Aorta (tissue), 5 donors: ENCODE measurements around the gene FDXR. TPM values are rescaled to one million over a fixed set of nuclear protein-coding genes. Genes with fewer than 3 reads are reported as not detected.

Experiments
- ATAC-seq: fragments of 200-7000 bp; cut with Tn5 transposase; one replicate; pipeline ENCODE4 v1.9.1; 2022; ENCODE audit warnings: moderate library complexity; ENCODE audit not compliant: low FRiP score
- DNase-seq, 2 donors: peaks; one replicate each; pipeline ENCODE4 v3.0.0-alpha.2; 2020
- H3K27ac ChIP-seq, 2 donors: one replicate each; pipeline ENCODE4 v1.5.1; 2013; ENCODE audit warnings: low read length in 2 of 2, mild to moderate bottlenecking in 2 of 2, moderate library complexity in 2 of 2, control low read depth in 1 of 2, inconsistent platforms in 1 of 2, low read depth in 1 of 2
- H3K27me3 ChIP-seq, 2 donors: one replicate each; pipeline ENCODE4 v1.6.1; 2013; ENCODE audit warnings: control low read depth in 1 of 2, low read length in 1 of 2, mild to moderate bottlenecking in 1 of 2, moderate library complexity in 1 of 2; ENCODE audit not compliant: insufficient read depth in 2 of 2, control insufficient read depth in 1 of 2
- H3K36me3 ChIP-seq, 2 donors: one replicate each; pipeline ENCODE4 v1.6.1; 2013; ENCODE audit warnings: control low read depth in 1 of 2, low read length in 1 of 2, mild to moderate bottlenecking in 1 of 2; ENCODE audit not compliant: insufficient read depth in 2 of 2, control insufficient read depth in 1 of 2
- H3K4me1 ChIP-seq, 2 donors: one replicate each; pipeline ENCODE4 v1.6.1; 2013; ENCODE audit warnings: low read length in 2 of 2, control low read depth in 1 of 2, mild to moderate bottlenecking in 1 of 2, moderate library complexity in 1 of 2; ENCODE audit not compliant: insufficient read depth in 2 of 2, control insufficient read depth in 1 of 2
- H3K4me3 ChIP-seq, 2 donors: one replicate each; pipeline ENCODE4 v1.5.1; 2013; ENCODE audit warnings: low read length in 2 of 2, control low read depth in 1 of 2, mild to moderate bottlenecking in 1 of 2
- H3K9me3 ChIP-seq: one replicate; pipeline ENCODE4 v1.6.1; 2013; ENCODE audit warnings: mild to moderate bottlenecking, low read length; ENCODE audit not compliant: control insufficient read depth
- WGBS, 2 donors: extraction: QIAGEN DNeasy Blood & Tissue Kit; methylation state at CpG; one replicate each; pipeline ENCODE4 v1.1.7; 2013; 5-methylcytosine and 5-hydroxymethylcytosine counted together
- intact Hi-C, 2 donors: fragments of 100-400 bp; cut with DNase I; formaldehyde crosslinking; loops; one replicate each; pipeline versions ENCODE4 v1.14.2 to v1.15.0; 2022
- polyA plus RNA-seq, 2 donors: library from polyadenylated mRNA; stranded (reverse); fragments of 200-250 nt; gene quantifications; one replicate each; pipeline ENCODE4 v1.2.3, GENCODE V29; 2013
- total RNA-seq, 2 donors: library from RNA; stranded (reverse); fragmentation: NEBNext Ultra II Directional; extraction: Animal tissue kit (Norgen Biotek cat#: 25700); gene quantifications; one replicate each; pipeline ENCODE4 v1.2.1, GENCODE V29; 2021
- donor health status: healthy with polysubstance abuse.
- donor health status: Bipolar disorder and iron deficiency.
- donor health status: DM: no; HTN: no; CAD: no.
- donor health status: DM: no; HTN: no; CAD: no.
- donor health status: DM: yes; HTN: yes; CAD: no.

FDXR gene
- total and polyA plus RNA-seq, 4 donors, result 4.0 to 18.1 (median 7.4) TPM

DNA sequence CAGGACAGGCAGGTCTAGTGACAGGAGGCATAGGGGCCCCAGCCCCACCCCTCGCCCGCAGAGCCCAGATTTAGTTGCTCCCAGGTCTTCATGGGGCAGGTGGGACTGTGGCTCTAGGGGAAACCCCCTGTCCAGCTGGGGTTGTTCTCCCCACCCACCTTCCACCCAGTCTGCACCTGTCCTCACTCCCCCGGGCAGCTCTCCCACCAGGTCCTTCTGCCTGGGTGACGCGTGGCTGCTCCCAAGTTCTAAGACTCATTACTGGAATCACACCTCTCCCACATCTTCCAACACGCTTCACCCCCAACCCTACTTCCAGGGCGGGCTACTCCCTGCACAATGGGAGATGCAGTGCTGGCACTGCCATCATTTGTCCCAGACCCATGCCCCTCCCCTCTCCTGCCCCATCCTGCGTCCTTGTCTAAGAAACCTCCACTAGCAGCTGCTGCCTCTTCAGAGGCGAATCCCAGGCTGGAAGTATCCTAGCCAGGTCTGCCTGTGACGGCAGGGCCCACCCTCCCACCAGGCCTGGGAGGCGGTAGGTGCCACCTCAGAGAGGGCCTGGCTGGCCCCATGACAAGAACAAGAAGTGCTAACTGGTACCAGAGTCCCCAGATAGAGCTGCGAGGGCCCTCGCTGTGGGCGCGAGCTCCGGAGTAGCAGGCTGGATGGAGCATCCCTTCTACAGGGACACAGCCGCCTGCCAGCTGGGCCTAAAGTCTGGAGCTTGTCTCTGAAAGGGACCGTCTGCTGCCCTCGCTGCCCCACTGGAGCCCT lies 35.9 kb downstream of the FDXR start:
- no peaks in the 10 kb centered on the region for H3K36me3 ChIP-seq
- WGBS, 2 donors, result 94 to 95% methylated on average over 19 of the region's 19 CpGs
- DNase-seq (no peak), ATAC-seq (no peak)
- H3K27me3 ChIP-seq, result no peaks in the 10 kb centered on the region
- no peaks in the 10 kb centered on the region for H3K4me1 ChIP-seq
- intact Hi-C loops, result no loop called here
- H3K4me3 ChIP-seq, result no peak overlapping the region
- H3K27ac ChIP-seq, result no peak overlapping the region
- no peaks in the 10 kb centered on the region for H3K9me3 ChIP-seq

DNA sequence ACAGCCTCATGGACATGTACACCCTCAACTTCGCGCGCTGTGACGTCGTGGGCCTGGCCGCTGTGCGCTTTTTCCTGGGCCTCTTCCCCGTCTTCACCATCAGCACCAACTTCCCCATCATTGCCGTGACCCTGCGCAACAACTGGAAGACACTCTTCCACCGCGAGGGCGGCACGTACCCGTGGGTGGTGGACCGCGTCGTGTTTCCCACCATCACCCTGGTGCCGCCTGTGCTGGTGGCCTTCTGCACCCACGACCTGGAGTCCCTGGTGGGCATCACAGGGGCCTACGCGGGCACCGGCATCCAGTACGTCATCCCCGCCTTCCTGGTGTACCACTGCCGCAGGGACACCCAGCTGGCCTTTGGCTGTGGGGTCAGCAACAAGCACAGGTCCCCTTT lies 36.6 kb downstream of the FDXR start:
- no peak overlapping the region for H3K4me3 ChIP-seq
- H3K4me1 ChIP-seq, result no peaks in the 10 kb centered on the region
- intact Hi-C loops, result no loop called here
- peak in 1 of 2 donors; percentile 35 for DNase-seq
- no peaks in the 10 kb centered on the region for H3K9me3 ChIP-seq
- H3K36me3 ChIP-seq, result no peaks in the 10 kb centered on the region
- H3K27me3 ChIP-seq, result no peaks in the 10 kb centered on the region
- ATAC-seq, result no peak
- no peak overlapping the region for H3K27ac ChIP-seq
- 92 to 96% methylated on average over 26 of the region's 26 CpGs for WGBS, 2 donors

GRCh38 chr17:74833501-74834377 lies 39.1 kb downstream of the FDXR start:
- DNase-seq, result peak in 1 of 2 donors; percentile 79
- H3K27me3 ChIP-seq, result no peaks in the 10 kb centered on the region
- WGBS, 2 donors, result 70 to 78% methylated on average over 16 of the region's 16 CpGs
- no peak for ATAC-seq
- H3K9me3 ChIP-seq, result no peaks in the 10 kb centered on the region
- H3K4me1 ChIP-seq, result no peaks in the 10 kb centered on the region
- H3K36me3 ChIP-seq, result no peaks in the 10 kb centered on the region
- intact Hi-C loops, result no loop called here
- H3K27ac ChIP-seq, result no peak overlapping the region
- H3K4me3 ChIP-seq, result no peak overlapping the region

GRCh38 chr17:74832421-74832820 lies 40.4 kb downstream of the FDXR start:
- no peaks in the 10 kb centered on the region for H3K4me1 ChIP-seq
- no peak overlapping the region for H3K4me3 ChIP-seq
- no peaks in the 10 kb centered on the region for H3K27me3 ChIP-seq
- ATAC-seq, result no peak
- DNase-seq, result no peak
- H3K27ac ChIP-seq, result no peak overlapping the region
- no peaks in the 10 kb centered on the region for H3K36me3 ChIP-seq
- intact Hi-C loops, result no loop called here
- WGBS, 2 donors, result 93 to 95% methylated on average over 9 of the region's 9 CpGs
- H3K9me3 ChIP-seq, result no peaks in the 10 kb centered on the region

- 88 to 90% methylated on average over 22 of the region's 22 CpGs for WGBS, 2 donors
- no peaks in the 10 kb centered on the region for H3K9me3 ChIP-seq
- no peaks in the 10 kb centered on the region for H3K27me3 ChIP-seq
- DNase-seq (no peak), ATAC-seq (no peak)
- H3K36me3 ChIP-seq, result no peaks in the 10 kb centered on the region
- no peaks in the 10 kb centered on the region for H3K4me1 ChIP-seq
- intact Hi-C loops, result no loop called here
- no peak overlapping the region for H3K4me3 ChIP-seq
- H3K27ac ChIP-seq, result no peak overlapping the region
Observed at GRCh38 chr17:74831444-74832146, 41.2 kb downstream of the FDXR start.

DNA sequence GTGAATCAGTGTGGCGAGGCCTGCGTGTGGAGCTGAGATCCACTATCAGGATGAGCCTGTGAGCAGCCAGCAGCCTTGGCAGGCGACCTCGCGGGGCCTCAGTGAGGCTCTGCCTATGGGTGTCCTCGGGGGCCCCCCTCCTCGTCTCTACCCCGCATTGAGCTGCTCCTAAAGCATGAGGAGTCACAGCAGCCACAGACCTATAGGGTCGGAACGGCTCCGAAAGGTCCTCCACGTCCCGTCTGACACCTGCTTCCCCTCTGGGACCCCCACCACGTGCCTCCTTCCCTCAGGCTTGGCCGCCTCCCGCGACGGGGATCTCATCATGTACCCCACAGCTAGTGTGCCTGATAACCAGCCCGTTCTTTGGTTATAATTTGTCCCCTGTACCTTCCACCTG lies 41.9 kb downstream of the FDXR start:
- Histone ChIP-seq H3K4me1 (no peaks in the 10 kb centered on the region), H3K4me3 (no peak overlapping the region), H3K9me3 (no peaks in the 10 kb centered on the region), H3K36me3 (no peaks in the 10 kb centered on the region), H3K27ac (no peak overlapping the region), H3K27me3 (no peaks in the 10 kb centered on the region)
- DNase-seq (no peak), ATAC-seq (no peak)
- WGBS, 2 donors, result 89 to 92% methylated on average over 19 of the region's 19 CpGs
- intact Hi-C loops, result no loop called here

DNA sequence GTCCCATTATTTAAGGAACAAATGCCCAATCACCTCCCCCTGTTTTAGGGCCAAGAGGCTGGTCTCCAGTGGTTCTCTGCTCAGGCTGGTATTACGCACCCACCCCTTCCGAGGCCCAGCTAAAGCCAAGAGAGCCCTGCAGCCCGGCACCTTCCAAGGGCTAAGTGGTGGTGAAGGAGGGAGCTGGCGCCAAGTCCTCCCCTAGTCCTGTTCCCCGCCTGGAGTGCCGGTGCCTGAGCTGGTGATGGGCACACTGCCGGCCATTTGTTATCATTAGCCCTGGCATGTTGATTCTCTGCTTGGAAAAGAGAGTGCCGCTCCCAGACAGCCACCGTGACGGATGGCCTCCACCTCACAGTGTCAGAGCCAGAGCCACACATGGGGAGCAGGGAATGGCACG lies 45.0 kb downstream of the FDXR start:
- Histone ChIP-seq H3K36me3 (no peaks in the 10 kb centered on the region), H3K27me3 (no peaks in the 10 kb centered on the region), H3K9me3 (no peaks in the 10 kb centered on the region), H3K27ac (no peak overlapping the region), H3K4me1 (no peaks in the 10 kb centered on the region), H3K4me3 (no peak overlapping the region)
- DNase-seq (no peak), ATAC-seq (no peak)
- 72 to 80% methylated on average over 11 of the region's 11 CpGs for WGBS, 2 donors
- intact Hi-C loops, result no loop called here

DNA sequence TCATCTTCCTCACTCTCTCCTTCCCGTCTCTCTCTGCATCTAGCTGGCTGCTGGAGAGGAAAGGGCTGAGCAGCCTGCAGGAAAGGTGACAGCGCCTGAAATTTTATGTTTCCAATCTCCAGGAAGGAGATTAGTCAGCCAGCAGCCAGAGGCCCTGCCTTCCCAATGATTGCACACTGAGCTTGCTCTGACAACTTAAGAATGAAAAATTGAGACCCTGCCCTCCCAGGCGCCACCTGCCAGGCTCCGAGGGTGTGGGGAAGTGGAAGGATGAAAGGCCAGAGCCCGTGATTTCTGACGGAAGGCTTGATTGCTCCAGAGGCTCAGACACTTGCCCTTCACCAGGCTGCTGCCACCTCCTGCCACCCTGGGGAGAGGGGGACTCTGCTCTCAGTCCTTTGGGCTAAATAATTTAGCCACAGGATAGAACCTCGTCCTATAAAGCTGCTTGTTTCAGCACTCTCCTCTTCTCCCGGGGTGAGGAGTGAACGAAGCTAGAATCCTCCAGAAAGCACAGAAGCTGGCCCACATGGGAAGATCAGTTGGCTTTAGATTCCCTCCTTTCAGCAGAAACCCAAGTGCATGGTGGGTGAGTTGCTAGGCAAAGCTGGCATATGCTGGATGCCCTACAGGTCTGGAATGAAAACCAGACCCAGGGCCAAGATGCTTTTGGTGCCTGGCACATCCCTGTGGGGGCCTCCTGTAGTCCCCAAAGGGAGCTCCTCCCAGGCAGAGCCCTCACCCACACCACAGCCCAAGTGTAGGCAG lies 46.7 kb downstream of the FDXR start:
- Histone ChIP-seq H3K27ac (no peak overlapping the region), H3K36me3 (no peaks in the 10 kb centered on the region), H3K4me3 (no peak overlapping the region), H3K9me3 (no peaks in the 10 kb centered on the region), H3K27me3 (no peaks in the 10 kb centered on the region), H3K4me1 (no peaks in the 10 kb centered on the region)
- DNase-seq, result no peak
- intact Hi-C loops, result no loop called here
- ATAC-seq, result no peak
- 78 to 89% methylated on average over 9 of the region's 9 CpGs for WGBS, 2 donors
